OCI-LY1 (cell line): ENCODE results near the gene AADACL2.

Experiments
- H2AFZ ChIP-seq: fragments of 200-600 bp; sonication (generic), shearing (Covaris generic); 2 replicates; pipeline ENCODE4 v1.6.0; 2014; ENCODE audit warnings: antibody characterized with exemption, mild to moderate bottlenecking, low read length
- H3F3A ChIP-seq: fragments of 200-600 bp; sonication (generic), shearing (Covaris generic); 2 replicates; pipeline ENCODE4 v1.6.0; 2014; ENCODE audit warnings: mild to moderate bottlenecking, antibody characterized with exemption, low read length, moderate library complexity; ENCODE audit not compliant: insufficient read depth
- H3K27ac ChIP-seq: fragments of 200-600 bp; sonication (generic); 2 replicates; pipeline ENCODE4 v1.5.1; 2014; ENCODE audit warnings: low read length, mixed run types, mild to moderate bottlenecking, low read depth; ENCODE audit not compliant: poor library complexity, severe bottlenecking
- H3K27me3 ChIP-seq: fragments of 200-600 bp; sonication (generic); 2 replicates; pipeline ENCODE4 v1.6.0; 2014; ENCODE audit warnings: antibody characterized with exemption, mild to moderate bottlenecking, low read length, moderate library complexity; ENCODE audit not compliant: insufficient read depth
- H3K36me3 ChIP-seq: fragments of 200-600 bp; sonication (generic); 2 replicates; pipeline ENCODE4 v1.6.1; 2014; ENCODE audit warnings: mild to moderate bottlenecking, antibody characterized with exemption, low read length, moderate library complexity, mixed read lengths; ENCODE audit not compliant: insufficient read depth
- H3K4me1 ChIP-seq: fragments of 200-600 bp; sonication (generic); 2 replicates; pipeline ENCODE4 v1.5.1; 2014; ENCODE audit warnings: mild to moderate bottlenecking, low read length, moderate library complexity; ENCODE audit not compliant: insufficient read depth, severe bottlenecking
- H3K4me2 ChIP-seq: fragments of 200-600 bp; sonication (generic), shearing (Covaris generic); 2 replicates; pipeline ENCODE4 v1.6.1; 2014; ENCODE audit warnings: low read length
- H3K4me3 ChIP-seq: fragments of 200-600 bp; sonication (generic); 2 replicates; pipeline ENCODE4 v1.5.1; 2014; ENCODE audit warnings: low read length, low read depth, mild to moderate bottlenecking, mixed read lengths; ENCODE audit not compliant: poor library complexity, severe bottlenecking
- H3K79me2 ChIP-seq: fragments of 200-600 bp; shearing (Covaris generic); 2 replicates; pipeline ENCODE4 v1.6.1; 2016; ENCODE audit warnings: mixed run types, low read length, mixed read lengths; ENCODE audit not compliant: insufficient read depth
- H3K9ac ChIP-seq: fragments of 200-600 bp; sonication (generic), shearing (Covaris generic); 2 replicates; pipeline ENCODE4 v1.6.1; 2014; ENCODE audit warnings: mild to moderate bottlenecking, low read length, mixed read lengths
- H3K9me2 ChIP-seq: fragments of 200-600 bp; sonication (generic), shearing (Covaris generic); 2 replicates; pipeline ENCODE4 v1.6.1; 2014; ENCODE audit warnings: low read depth, mild to moderate bottlenecking, low read length, mixed read lengths
- H3K9me3 ChIP-seq: fragments of 200-600 bp; shearing (Covaris generic); 2 replicates; pipeline ENCODE4 v1.6.1; 2014; ENCODE audit warnings: low read length, mixed read lengths
- H4K20me1 ChIP-seq: fragments of 200-600 bp; sonication (generic), shearing (Covaris generic); 2 replicates; pipeline ENCODE4 v1.6.0; 2016; ENCODE audit warnings: mild to moderate bottlenecking, low read length; ENCODE audit not compliant: insufficient read depth
- CTCF ChIP-seq: fragments of 200-600 bp; sonication (generic), shearing (Covaris generic); IDR thresholded peaks from 2 replicates; pipeline ENCODE4 v1.5.1; 2017; ENCODE audit warnings: mild to moderate bottlenecking, antibody characterized with exemption, low read length, moderate library complexity, mixed read lengths
- EZH2 ChIP-seq: fragments of 200-600 bp; sonication (generic), shearing (Covaris generic); IDR thresholded peaks from 2 replicates; pipeline ENCODE4 v1.8.0; 2017; ENCODE audit warnings: borderline replicate concordance, mixed run types, mild to moderate bottlenecking, antibody characterized with exemption, low read length, moderate library complexity, mixed read lengths

The AADACL2 gene

GRCh38 chr3:151796105-151796680 lies 62.5 kb downstream of the AADACL2 start:
- Histone ChIP-seq H2AFZ (no peak overlapping the region), H3K9me3 (no peaks in the 10 kb centered on the region), H3K4me1 (no peaks in the 10 kb centered on the region), H3K9ac (no peak overlapping the region), H3K36me3 (no peaks in the 10 kb centered on the region), H3K27me3 (no peaks in the 10 kb centered on the region), H3K9me2 (no peaks in the 10 kb centered on the region; the same call in 1 of the 2 replicates), H3K4me3 (no peak overlapping the region), H3K79me2 (no peaks in the 10 kb centered on the region), H4K20me1 (no peaks in the 10 kb centered on the region), H3K27ac (no peak overlapping the region), H3F3A (no peaks in the 10 kb centered on the region), H3K4me2 (no peak overlapping the region)
- TF ChIP-seq CTCF (no peak), EZH2 (no peak)

- Histone ChIP-seq H3K9ac (no peak overlapping the region), H3F3A (no peaks in the 10 kb centered on the region), H4K20me1 (no peaks in the 10 kb centered on the region), H3K27ac (no peak overlapping the region), H3K4me3 (no peak overlapping the region), H3K9me2 (no peaks in the 10 kb centered on the region), H2AFZ (no peak overlapping the region), H3K4me1 (no peaks in the 10 kb centered on the region), H3K9me3 (no peaks in the 10 kb centered on the region), H3K79me2 (no peaks in the 10 kb centered on the region), H3K36me3 (no peaks in the 10 kb centered on the region), H3K4me2 (no peak overlapping the region), H3K27me3 (no peaks in the 10 kb centered on the region)
- TF ChIP-seq CTCF (no peak), EZH2 (no peak)
Observed at GRCh38 chr3:151798466-151798865, 64.7 kb downstream of the AADACL2 start.

- no peaks in the 10 kb centered on the region for H3K27me3 ChIP-seq
- no peak overlapping the region for H3K27ac ChIP-seq
- no peaks in the 10 kb centered on the region for H3F3A ChIP-seq
- H3K9ac ChIP-seq, result no peak overlapping the region
- TF ChIP-seq CTCF (no peak), EZH2 (no peak)
- no peaks in the 10 kb centered on the region for H3K36me3 ChIP-seq
- H3K9me2 ChIP-seq, result no peaks in the 10 kb centered on the region
- H4K20me1 ChIP-seq, result no peaks in the 10 kb centered on the region
- H3K9me3 ChIP-seq, result no peaks in the 10 kb centered on the region
- no peak overlapping the region for H3K4me2 ChIP-seq
- no peak overlapping the region for H2AFZ ChIP-seq
- no peaks in the 10 kb centered on the region for H3K4me1 ChIP-seq
- H3K4me3 ChIP-seq, result no peak overlapping the region
- H3K79me2 ChIP-seq, result no peaks in the 10 kb centered on the region
Observed at GRCh38 chr3:151800431-151800830, 66.7 kb downstream of the AADACL2 start.
